Skeletal muscle tissue (tissue), 4 donors: ENCODE measurements around the gene OR5AN1. TPM values are rescaled to one million over a fixed set of nuclear protein-coding genes. Genes with fewer than 3 reads are reported as not detected.
"Not testable (repeated sequence)": the region's sequence is repeated elsewhere in the genome, so short reads cannot be mapped to it uniquely, and the experiment has no call there.

Experiments used
- H3K27ac ChIP-seq: one replicate; pipeline ENCODE4 v1.7.0; 2013; ENCODE audit warnings: mild to moderate bottlenecking, low read depth, low read length, inconsistent platforms
- H3K27me3 ChIP-seq, 3 donors: one replicate each; pipeline ENCODE4 v1.7.0; 2013; ENCODE audit warnings: low read length in 3 of 3; ENCODE audit not compliant: control insufficient read depth in 3 of 3, insufficient read depth in 3 of 3
- H3K36me3 ChIP-seq, 3 donors: one replicate each; pipeline ENCODE4 v1.7.0; 2013; ENCODE audit warnings: low read length in 3 of 3; ENCODE audit not compliant: control insufficient read depth in 3 of 3, insufficient read depth in 3 of 3
- H3K4me1 ChIP-seq, 3 donors: one replicate each; pipeline ENCODE4 v1.7.0; 2013; ENCODE audit warnings: low read length in 3 of 3, mild to moderate bottlenecking in 3 of 3; ENCODE audit not compliant: control insufficient read depth in 3 of 3, insufficient read depth in 3 of 3
- H3K4me3 ChIP-seq, 3 donors: one replicate each; pipeline ENCODE4 v1.7.0; 2013; ENCODE audit warnings: low read length in 3 of 3
- H3K9ac ChIP-seq, 3 donors: one replicate each; pipeline ENCODE4 v1.7.0; 2013; ENCODE audit warnings: low read length in 3 of 3, mild to moderate bottlenecking in 3 of 3, moderate library complexity in 2 of 3, low read depth in 1 of 3
- H3K9me3 ChIP-seq, 3 donors: one replicate each; pipeline ENCODE4 v1.7.0; 2013; ENCODE audit warnings: low read length in 3 of 3; ENCODE audit not compliant: control insufficient read depth in 3 of 3
- total RNA-seq: library from RNA; depleted of rRNA; stranded (reverse); fragments of >200 nt; gene quantifications from one replicate; pipeline ENCODE4 v1.2.3, GENCODE V29; 2014
- donor health status: Osteomylitis.

Gene OR5AN1, protein sequence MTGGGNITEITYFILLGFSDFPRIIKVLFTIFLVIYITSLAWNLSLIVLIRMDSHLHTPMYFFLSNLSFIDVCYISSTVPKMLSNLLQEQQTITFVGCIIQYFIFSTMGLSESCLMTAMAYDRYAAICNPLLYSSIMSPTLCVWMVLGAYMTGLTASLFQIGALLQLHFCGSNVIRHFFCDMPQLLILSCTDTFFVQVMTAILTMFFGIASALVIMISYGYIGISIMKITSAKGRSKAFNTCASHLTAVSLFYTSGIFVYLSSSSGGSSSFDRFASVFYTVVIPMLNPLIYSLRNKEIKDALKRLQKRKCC
- total RNA-seq, result not detected

DNA sequence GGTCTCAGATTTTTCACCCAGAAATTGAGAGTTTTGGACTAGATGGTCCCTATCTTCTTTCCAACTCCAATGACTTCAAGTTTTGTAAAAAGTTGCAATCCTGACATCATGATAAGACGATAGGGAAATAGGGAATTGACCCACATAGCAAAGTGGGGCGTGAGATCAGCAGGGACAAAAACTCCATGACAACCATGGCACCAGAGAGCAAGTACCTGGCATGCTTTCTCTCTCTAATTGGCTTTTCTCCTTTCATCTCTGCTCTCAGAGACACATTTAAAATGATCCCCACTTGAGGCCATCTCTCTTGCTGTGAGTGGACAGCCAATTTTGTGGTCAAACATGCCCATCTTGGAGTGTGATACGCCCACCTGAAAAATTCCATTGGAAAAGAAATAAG lies at the start of gene OR5AN1:
OR5AN1 (plus strand) TSS at position 301 of the 400 bp plus-strand sequence. CDS start 5,564 bp downstream, outside the sequence.
- Histone ChIP-seq H3K9me3 (peaks cover 0 to 2% (median 0%) of the 10 kb centered on the region in 3 donors), H3K4me3 (no peak within 1 kb of the TSS), H3K27ac (no peak within 1 kb of the TSS), H3K36me3 (no peaks in the 10 kb centered on the region), H3K9ac (no peak within 1 kb of the TSS), H3K4me1 (no peaks in the 10 kb centered on the region), H3K27me3 (peaks cover 0 to 6% (median 0%) of the 10 kb centered on the region in 3 donors)

DNA sequence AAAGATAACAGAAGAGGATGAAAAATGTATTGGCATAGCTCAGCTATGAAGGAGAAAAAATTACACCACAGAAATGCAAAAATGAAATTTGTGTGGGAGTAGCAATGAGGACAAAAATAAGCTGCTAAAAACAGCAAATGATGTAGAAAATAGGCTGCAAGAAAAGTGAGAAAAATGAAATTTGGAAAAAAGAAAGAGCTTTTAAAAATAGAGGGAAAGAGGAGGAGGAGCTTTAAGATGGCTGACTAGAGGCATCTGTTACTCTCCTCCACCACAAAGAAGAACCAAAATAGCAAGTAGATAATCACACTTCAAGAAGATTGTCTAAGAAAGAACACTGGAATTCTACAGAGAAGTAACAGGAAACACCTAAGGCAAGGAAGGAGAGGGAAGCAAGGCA lies 23.7 kb upstream of the OR5AN1 start:
- no peak overlapping the region for H3K9ac ChIP-seq
- no peaks in the 10 kb centered on the region for H3K27me3 ChIP-seq
- no peak overlapping the region for H3K4me3 ChIP-seq
- no peak overlapping the region for H3K27ac ChIP-seq
- H3K9me3 ChIP-seq, result no peaks in the 10 kb centered on the region
- no peaks in the 10 kb centered on the region for H3K4me1 ChIP-seq
- no peaks in the 10 kb centered on the region for H3K36me3 ChIP-seq

DNA sequence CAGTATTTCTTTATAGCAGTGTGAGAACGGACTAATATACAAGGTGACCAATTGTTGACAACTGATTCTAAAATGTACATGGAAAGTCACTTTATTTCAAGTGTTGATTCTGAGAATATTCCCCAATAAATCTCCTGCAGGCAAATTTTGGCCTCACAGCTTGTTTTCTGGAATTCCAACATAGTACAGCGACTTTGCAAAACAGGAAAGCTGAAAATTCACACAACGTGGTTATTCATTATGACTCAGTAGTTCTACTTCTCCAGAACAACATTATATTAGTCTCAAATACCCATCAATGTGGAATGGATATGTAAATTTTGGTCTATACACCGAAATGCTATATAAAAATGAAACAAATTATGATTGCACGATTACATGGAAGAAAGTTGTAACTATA lies 22.5 kb upstream of the OR5AN1 start:
- Histone ChIP-seq H3K27ac (no peak overlapping the region), H3K9ac (no peak overlapping the region), H3K27me3 (no peaks in the 10 kb centered on the region), H3K36me3 (no peaks in the 10 kb centered on the region), H3K9me3 (no peaks in the 10 kb centered on the region), H3K4me1 (no peaks in the 10 kb centered on the region), H3K4me3 (no peak overlapping the region)

DNA sequence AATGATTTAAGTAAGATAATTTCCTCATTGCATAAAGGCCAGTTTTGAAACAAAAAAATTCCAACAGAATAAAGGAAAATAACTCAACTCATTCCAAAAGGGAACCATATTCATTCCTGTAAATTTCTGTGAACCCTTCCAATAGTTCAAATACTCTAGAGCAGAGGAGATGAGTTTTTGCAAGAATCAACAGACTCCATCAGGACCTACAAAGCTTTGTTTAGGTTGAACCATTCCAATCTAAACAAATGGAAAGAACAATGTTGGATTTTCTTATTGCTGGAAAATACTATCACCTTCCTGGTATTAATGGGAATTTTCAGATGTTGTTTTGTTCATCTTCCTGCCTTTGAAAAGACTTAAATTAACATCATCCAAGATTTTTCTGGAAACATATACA lies 21.8 kb upstream of the OR5AN1 start:
- Histone ChIP-seq H3K9ac (no peak overlapping the region), H3K4me1 (no peaks in the 10 kb centered on the region), H3K4me3 (no peak overlapping the region), H3K27ac (no peak overlapping the region), H3K36me3 (no peaks in the 10 kb centered on the region), H3K27me3 (no peaks in the 10 kb centered on the region), H3K9me3 (no peaks in the 10 kb centered on the region)

DNA sequence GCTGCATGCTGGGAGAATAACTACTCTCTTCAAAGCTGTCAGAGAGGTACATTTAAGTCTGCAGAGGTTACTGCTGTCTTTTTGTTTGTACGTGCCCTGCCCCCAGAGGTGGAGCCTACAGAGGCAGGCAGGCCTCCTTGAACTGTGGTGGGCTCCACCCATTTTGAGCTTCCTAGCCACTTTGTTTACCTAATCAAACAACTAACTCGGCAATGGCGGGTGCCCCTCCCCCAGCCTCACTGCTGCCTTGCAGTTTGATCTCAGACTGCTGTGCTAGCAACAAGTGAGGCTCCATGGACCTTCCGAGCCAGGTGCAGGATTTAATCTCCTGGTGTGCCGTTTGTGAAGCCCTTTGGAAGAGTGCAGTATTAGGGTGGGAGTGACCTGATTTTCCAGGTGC lies 9.0 kb upstream of the OR5AN1 start:
- H3K27me3 ChIP-seq, H3K36me3 ChIP-seq, H3K4me3 ChIP-seq, H3K4me1 ChIP-seq, H3K9me3 ChIP-seq, H3K27ac ChIP-seq, H3K9ac ChIP-seq: not testable (repeated sequence)

DNA sequence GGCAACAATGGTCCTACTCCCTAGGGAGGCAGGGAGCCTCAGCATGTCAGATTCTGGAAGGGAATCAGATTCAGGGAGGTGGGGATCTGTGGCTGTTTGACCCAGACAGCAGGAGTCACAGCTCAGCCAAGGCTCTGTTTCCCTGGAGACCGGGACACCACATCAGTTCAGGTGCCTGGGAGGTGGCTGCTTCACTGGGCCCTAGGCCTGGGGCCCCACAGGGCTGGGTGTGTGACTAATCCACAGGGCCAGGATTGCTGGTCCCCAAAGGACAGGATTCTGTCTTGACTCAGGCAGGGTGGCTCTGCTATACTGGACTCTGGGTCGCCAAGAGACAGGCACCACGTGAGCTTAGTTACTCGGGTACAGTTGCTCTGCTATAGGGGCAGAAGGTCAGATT lies 3.5 kb upstream of the OR5AN1 start:
- H3K36me3 ChIP-seq, result no peaks in the 10 kb centered on the region
- no peak overlapping the region for H3K4me3 ChIP-seq
- H3K27me3 ChIP-seq, result peaks cover 0 to 6% (median 0%) of the 10 kb centered on the region in 3 donors
- no peak overlapping the region for H3K27ac ChIP-seq
- no peaks in the 10 kb centered on the region for H3K4me1 ChIP-seq
- peaks cover 0 to 2% (median 0%) of the 10 kb centered on the region in 3 donors for H3K9me3 ChIP-seq
- H3K9ac ChIP-seq, result no peak overlapping the region

DNA sequence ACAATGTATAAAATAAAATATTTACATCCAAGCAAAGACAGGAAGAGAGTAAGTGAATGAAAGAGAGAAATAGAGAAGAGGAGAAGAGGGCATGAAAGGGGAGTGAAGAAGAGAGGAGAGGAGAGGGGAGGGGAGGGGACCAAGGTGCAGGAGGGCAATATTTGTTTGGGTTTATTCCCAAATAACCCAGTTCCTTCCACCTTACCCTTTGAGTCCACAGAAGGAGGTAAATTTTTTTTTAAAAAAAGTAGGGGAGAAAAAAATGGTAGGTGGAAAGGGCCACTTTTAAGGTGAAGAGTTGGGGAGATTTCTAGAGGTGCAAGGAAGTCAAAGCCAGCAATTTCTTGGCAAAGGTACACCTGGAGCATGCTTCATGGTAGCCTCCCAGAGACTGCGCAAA lies 2.1 kb upstream of the OR5AN1 start:
- peaks cover 0 to 6% (median 0%) of the 10 kb centered on the region in 3 donors for H3K27me3 ChIP-seq
- H3K4me1 ChIP-seq, result no peaks in the 10 kb centered on the region
- H3K36me3 ChIP-seq, result no peaks in the 10 kb centered on the region
- no peak overlapping the region for H3K27ac ChIP-seq
- H3K4me3 ChIP-seq, result no peak overlapping the region
- H3K9ac ChIP-seq, result no peak overlapping the region
- H3K9me3 ChIP-seq, result peaks cover 0 to 2% (median 0%) of the 10 kb centered on the region in 3 donors

DNA sequence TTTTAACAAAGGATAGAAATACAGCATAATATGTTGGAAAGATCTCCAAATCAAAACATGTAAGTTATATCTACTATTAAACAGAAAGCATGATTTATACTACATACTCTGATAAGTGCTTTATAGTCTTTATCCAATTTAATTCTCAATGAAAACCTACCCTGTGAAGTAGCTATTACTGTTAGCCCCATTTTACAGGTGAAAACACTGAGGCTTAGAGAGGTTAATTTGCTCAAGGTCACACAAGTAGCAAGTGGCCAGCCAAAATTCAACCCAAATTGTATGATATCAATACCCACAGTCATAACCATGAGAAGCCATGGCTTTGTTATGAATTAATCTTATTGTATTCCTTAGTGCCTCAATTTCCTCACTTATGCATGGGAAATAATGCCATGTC lies 675 bp upstream of the OR5AN1 start:
- H3K9me3 ChIP-seq, result peaks cover 0 to 2% (median 0%) of the 10 kb centered on the region in 3 donors
- no peak overlapping the region for H3K27ac ChIP-seq
- H3K27me3 ChIP-seq, result peaks cover 0 to 6% (median 0%) of the 10 kb centered on the region in 3 donors
- no peak overlapping the region for H3K9ac ChIP-seq
- no peaks in the 10 kb centered on the region for H3K36me3 ChIP-seq
- no peak overlapping the region for H3K4me3 ChIP-seq
- no peaks in the 10 kb centered on the region for H3K4me1 ChIP-seq

DNA sequence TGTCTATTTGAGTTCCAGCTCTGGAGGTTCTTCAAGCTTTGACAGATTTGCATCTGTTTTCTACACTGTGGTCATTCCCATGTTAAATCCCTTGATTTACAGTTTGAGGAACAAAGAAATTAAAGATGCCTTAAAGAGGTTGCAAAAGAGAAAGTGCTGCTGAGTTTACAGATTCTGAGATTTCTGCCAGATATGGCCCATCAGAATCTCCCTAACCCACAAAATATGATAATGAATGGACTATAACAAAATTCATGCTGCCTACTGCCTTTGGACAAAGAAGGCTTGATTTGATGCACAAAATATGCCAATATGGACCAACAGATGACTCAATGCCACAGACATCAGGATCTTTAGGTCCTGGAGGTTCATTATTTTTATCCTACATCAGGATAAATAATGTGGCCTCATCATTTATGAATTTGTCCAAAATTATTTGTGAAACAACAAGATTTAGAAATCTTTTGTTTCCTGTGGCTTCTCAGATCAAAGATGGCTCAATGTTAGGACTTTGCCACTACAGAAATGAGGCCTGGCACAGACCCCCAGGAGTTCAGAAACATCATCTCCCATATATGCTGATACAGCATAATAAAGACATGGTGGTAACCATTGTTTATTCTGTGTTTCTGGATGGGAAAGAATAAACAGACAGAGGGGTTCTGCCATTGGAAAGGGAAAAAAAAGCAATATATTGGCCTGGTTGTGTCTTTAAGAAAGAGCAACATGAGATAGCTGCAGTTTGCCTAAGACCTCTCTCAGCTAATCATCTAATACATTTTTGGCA lies 6.7 kb downstream of the OR5AN1 start:
- Histone ChIP-seq H3K4me1 (no peaks in the 10 kb centered on the region), H3K9me3 (peaks cover 0 to 3% (median 2%) of the 10 kb centered on the region in 3 donors)

More for the DNA sequence above, 6.7 kb downstream of the OR5AN1 start:
- Histone ChIP-seq H3K9ac (no peak overlapping the region), H3K27ac (no peak overlapping the region), H3K27me3 (no peaks in the 10 kb centered on the region), H3K36me3 (no peaks in the 10 kb centered on the region), H3K4me3 (no peak overlapping the region)
